ENCODE measurements around the gene SLC38A3. TPM values are rescaled to one million over a fixed set of nuclear protein-coding genes. Genes with fewer than 3 reads are reported as not detected.
"Not testable (repeated sequence)": the region's sequence is repeated elsewhere in the genome, so short reads cannot be mapped to it uniquely, and the experiment has no call there.

Gene SLC38A3
- total RNA-seq, 2 donors from 2014 or later, result 0.28 TPM; not detected in 1

DNA sequence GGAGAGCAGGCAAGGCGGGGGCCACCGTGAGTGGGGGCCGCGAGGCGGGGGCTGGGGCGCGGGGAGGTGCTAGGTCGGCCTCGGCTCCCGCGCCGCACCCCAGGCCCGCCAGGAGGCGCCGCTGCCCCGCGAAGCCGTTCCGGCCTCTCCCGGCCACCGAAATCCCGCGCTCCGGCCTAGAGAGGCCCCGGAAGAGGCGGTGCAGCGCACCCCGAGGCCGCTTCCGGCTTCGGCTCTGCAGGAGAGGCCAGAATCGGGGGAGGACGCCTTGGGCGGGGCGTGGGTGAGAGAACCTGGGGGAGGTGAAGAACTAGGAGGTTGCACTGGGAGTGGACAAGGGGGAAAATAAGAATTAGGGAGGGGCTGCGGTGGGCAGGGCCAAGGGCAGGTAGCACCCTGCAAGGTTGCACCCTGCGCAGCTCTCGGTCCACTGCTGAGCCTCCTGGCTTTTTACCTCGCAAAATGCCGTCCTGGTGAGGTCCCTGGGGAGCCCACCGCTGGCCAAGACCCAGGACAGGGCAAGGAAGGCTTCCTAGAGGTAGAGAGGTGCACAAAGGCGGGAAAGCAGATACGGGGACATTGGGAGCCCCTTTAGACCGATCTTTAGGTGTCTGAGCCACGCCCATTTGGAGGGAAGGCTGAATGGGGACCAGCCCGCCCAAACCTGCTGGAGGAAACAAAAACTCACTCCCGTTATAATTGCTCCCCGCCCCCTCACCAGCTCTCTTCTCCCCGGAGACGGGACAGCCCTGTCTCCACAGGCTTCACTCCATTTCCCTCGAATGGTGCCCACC is 22.5 kb downstream of the SLC38A3 start:
- H3K36me3 ChIP-seq, result no peaks in the 10 kb centered on the region
- peak overlapping the region; percentile 94 for H3K4me3 ChIP-seq
- H3K27ac ChIP-seq, result peak overlapping the region in 1 of 2 donors; percentile 58
- no peaks in the 10 kb centered on the region for H3K27me3 ChIP-seq (replicated peaks; ENCODE audit: insufficient read depth)
- no peak for DNase-seq (ENCODE audit: low spot score)
- TF ChIP-seq, protein P1, sequence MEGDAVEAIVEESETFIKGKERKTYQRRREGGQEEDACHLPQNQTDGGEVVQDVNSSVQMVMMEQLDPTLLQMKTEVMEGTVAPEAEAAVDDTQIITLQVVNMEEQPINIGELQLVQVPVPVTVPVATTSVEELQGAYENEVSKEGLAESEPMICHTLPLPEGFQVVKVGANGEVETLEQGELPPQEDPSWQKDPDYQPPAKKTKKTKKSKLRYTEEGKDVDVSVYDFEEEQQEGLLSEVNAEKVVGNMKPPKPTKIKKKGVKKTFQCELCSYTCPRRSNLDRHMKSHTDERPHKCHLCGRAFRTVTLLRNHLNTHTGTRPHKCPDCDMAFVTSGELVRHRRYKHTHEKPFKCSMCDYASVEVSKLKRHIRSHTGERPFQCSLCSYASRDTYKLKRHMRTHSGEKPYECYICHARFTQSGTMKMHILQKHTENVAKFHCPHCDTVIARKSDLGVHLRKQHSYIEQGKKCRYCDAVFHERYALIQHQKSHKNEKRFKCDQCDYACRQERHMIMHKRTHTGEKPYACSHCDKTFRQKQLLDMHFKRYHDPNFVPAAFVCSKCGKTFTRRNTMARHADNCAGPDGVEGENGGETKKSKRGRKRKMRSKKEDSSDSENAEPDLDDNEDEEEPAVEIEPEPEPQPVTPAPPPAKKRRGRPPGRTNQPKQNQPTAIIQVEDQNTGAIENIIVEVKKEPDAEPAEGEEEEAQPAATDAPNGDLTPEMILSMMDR (IDR thresholded peaks at IDR 0.05), result peak; percentile 90
- H3K9me3 ChIP-seq, result no peaks in the 10 kb centered on the region
- peak; percentile 36 for ATAC-seq (ENCODE audit: insufficient number of reproducible peaks, low FRiP score, low read depth)
- H3K4me1 ChIP-seq (ENCODE audit: control insufficient read depth in 1 of 2, low read depth in 2 of 2), result peaks cover 7 to 22% of the 10 kb centered on the region in 2 donors

DNA sequence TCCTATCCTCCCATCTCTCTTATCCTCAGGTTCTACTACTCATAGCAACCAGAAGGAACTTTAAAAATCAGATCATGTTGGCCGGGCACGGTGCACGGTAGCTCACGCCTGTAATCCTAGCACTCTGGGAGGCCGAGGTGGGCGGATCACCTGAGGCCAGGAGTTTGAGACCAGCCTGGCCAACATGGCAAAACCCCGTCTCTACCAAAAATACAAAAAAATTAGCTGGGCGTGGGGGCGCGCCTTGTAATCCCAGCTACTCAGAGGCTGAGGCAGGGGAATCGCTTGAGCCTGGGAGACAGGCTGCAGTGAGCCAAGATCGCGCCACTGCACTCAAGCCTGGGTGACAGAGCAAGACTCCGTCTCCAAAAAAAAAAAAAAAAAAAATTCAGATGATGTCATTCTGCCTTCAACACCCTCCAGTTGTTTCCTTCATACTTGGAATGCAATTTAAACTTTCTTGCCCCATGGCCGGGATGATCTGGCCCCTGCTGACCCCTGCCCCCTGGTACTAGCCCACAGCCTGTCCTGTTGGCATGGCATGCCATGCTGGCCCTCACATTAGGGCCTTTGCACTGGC is 23.2 kb downstream of the SLC38A3 start:
- not testable (repeated sequence) for ATAC-seq (ENCODE audit: insufficient number of reproducible peaks, low FRiP score, low read depth); H3K9me3 ChIP-seq; H3K27ac ChIP-seq; H3K27me3 ChIP-seq (replicated peaks; ENCODE audit: insufficient read depth); DNase-seq (ENCODE audit: low spot score); H3K36me3 ChIP-seq
- Histone ChIP-seq H3K4me3 (peak overlapping the region; percentile 94), H3K4me1 (ENCODE audit: control insufficient read depth in 1 of 2, low read depth in 2 of 2) (peaks cover 7 to 22% of the 10 kb centered on the region in 2 donors)

DNA sequence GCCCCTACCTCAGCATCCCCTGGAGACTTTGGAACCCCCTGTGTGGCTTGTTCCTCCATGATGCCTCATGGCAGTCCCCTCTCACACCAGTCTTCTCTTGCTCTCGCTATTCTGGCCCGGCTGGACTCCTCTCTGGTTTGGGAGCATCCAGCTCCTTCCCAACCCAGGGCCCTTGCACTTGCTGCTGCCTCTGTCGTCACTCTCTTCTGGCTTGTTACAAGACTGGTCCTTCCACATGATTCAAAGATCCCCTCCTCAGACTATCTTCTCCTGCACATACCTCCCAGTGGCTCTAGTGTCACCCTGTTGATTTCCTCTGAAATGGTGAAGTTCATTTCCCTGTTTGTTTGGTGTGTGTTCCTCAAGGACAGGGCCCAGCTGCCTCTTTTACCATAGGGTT is 24.4 kb downstream of the SLC38A3 start:
- H3K4me3 ChIP-seq, result no peak overlapping the region
- TF ChIP-seq, protein P1 (IDR thresholded peaks at IDR 0.05), result no peak
- H3K4me1 ChIP-seq (ENCODE audit: control insufficient read depth in 1 of 2, low read depth in 2 of 2), result peaks cover 7 to 22% of the 10 kb centered on the region in 2 donors
- no peak overlapping the region for H3K27ac ChIP-seq
- DNase-seq (ENCODE audit: low spot score) (no peak), ATAC-seq (ENCODE audit: insufficient number of reproducible peaks, low FRiP score, low read depth) (no peak)
- H3K9me3 ChIP-seq, result no peaks in the 10 kb centered on the region
- no peaks in the 10 kb centered on the region for H3K27me3 ChIP-seq (replicated peaks; ENCODE audit: insufficient read depth)
- H3K36me3 ChIP-seq, result no peaks in the 10 kb centered on the region

DNA sequence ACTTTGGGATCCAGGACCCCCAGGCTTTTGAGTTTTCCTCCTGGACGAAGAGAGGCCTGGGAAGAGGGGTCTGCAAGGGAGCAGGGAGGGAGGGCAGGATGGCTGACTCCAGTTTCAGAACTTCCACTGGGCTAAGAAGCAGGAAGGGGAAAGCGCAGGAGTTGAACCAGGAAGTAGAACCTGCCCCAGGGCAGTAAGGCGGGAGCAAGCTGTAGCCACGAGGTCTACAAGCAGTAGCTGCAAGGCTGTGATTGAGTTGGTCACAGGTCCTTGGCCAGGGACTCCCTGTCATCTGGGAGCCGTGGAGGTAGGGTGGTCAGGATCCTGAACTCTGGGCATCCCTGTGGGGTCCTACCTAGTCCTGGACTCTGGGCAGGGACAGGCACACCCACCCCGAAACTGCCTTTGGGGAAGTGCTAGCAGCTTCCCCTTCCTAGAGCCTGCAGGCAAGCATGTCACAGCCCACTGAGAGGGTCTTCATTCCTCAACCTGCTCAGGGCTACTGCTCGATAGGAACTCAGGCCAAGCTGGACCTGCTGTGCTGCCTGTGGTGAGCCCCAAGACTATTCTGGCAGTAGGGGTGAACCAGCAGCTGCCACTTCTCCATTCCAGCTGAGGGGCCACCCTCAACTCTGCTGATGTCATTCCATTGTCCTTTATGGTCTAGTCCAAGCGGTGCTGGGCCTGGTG is 25.2 kb downstream of the SLC38A3 start:
- Histone ChIP-seq H3K9me3 (no peaks in the 10 kb centered on the region), H3K27ac (peak overlapping the region in 1 of 2 donors; percentile 17), H3K4me3 (no peak overlapping the region), H3K27me3 (replicated peaks; ENCODE audit: insufficient read depth) (no peaks in the 10 kb centered on the region), H3K36me3 (no peaks in the 10 kb centered on the region), H3K4me1 (ENCODE audit: control insufficient read depth in 1 of 2, low read depth in 2 of 2) (peaks cover 7 to 26% of the 10 kb centered on the region in 2 donors)
- TF ChIP-seq, protein P1 (IDR thresholded peaks at IDR 0.05), result no peak
- no peak for DNase-seq (ENCODE audit: low spot score)
- ATAC-seq (ENCODE audit: insufficient number of reproducible peaks, low FRiP score, low read depth), result no peak

DNA sequence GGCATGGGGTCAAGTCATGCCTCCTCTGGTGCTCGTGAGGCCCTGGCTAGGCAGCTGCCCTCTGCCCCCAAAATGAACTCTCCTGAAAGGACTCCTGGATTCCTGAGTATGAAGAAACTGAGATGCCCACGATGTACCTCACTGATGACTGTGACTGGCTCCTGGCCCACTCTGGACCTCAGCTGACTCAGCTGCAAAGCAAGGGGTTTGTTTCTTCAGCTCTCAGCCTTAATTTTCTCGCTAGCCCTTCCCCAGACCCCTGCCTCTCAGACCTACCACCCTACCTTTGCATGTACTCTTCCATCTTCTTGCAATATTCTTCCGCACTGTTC is 25.7 kb downstream of the SLC38A3 start:
- Histone ChIP-seq H3K27ac (peak overlapping the region in 1 of 2 donors; percentile 17), H3K4me3 (no peak overlapping the region), H3K36me3 (no peaks in the 10 kb centered on the region), H3K4me1 (ENCODE audit: control insufficient read depth in 1 of 2, low read depth in 2 of 2) (peaks cover 7 to 29% of the 10 kb centered on the region in 2 donors), H3K27me3 (replicated peaks; ENCODE audit: insufficient read depth) (no peaks in the 10 kb centered on the region), H3K9me3 (no peaks in the 10 kb centered on the region)
- no peak for ATAC-seq (ENCODE audit: insufficient number of reproducible peaks, low FRiP score, low read depth)
- no peak for DNase-seq (ENCODE audit: low spot score)
- TF ChIP-seq, protein P1 (IDR thresholded peaks at IDR 0.05), result no peak

Measured in thoracic aorta (tissue), 2 donors.